B cell (primary cell): Measurements from ENCODE around the gene SASH1. TPM values are rescaled to one million over a fixed set of nuclear protein-coding genes. Genes with fewer than 3 reads are reported as not detected.

Experiments used
- ATAC-seq: fragments of 200-7000 bp; cut with Tn5 transposase; one replicate; pipeline ENCODE4 v1.10.0; 2021; ENCODE audit warnings: low read depth, mild to moderate bottlenecking, moderate number of reproducible peaks, moderate library complexity
- CTCF ChIA-PET: fragments of 350-600 bp; sonication (Branson Sonifier 250); formaldehyde crosslinking; loops from one replicate; lab custom pipeline; 2021; ENCODE audit warnings: antibody characterized with exemption, inconsistent platforms; lab: Charles Lee
- POLR2A ChIA-PET: fragments of 350-600 bp; sonication (Branson Sonifier 250); formaldehyde crosslinking; loops from one replicate; lab custom pipeline; 2021; ENCODE audit warnings: antibody characterized with exemption; lab: Charles Lee
- DNase-seq: peaks from one replicate; pipeline ENCODE4 v3.0.0; 2013
- H2AFZ ChIP-seq: 2 replicates; pipeline ENCODE4 v1.6.1; 2012; ENCODE audit warnings: mild to moderate bottlenecking, low read depth, low read length; ENCODE audit not compliant: insufficient read depth, poor library complexity, severe bottlenecking
- H3K27ac ChIP-seq, 2 donors: 1 replicate in 1 of 2; 2 replicates in 1 of 2; pipeline ENCODE4 v1.5.1; 2012 to 2013; ENCODE audit warnings: low read length in 2 of 2, mild to moderate bottlenecking in 2 of 2, moderate library complexity in 1 of 2
- H3K27me3 ChIP-seq, 4 experiments: fragments of 200-600 bp in 1 of 4; sonication (generic) in 1 of 4; replicated peaks in 1 of 4; 1 replicate in 2 of 4; 2 replicates in 2 of 4; pipeline versions ENCODE4 v1.6.1 to v1.7.0; 2013 to 2016; ENCODE audit warnings: low read length in 3 of 4, mild to moderate bottlenecking in 2 of 4, mixed read lengths in 1 of 4, moderate library complexity in 1 of 4; ENCODE audit not compliant: insufficient read depth in 4 of 4, control insufficient read depth in 3 of 4; ENCODE audit errors: control extremely low read depth in 1 of 4
- H3K36me3 ChIP-seq, 2 experiments: replicated peaks in 1 of 2; 1 replicate in 1 of 2; 2 replicates in 1 of 2; pipeline versions ENCODE4 v1.6.1 to v1.7.1; 2013; ENCODE audit warnings: low read length in 1 of 2; ENCODE audit not compliant: insufficient read depth in 2 of 2, control insufficient read depth in 1 of 2; ENCODE audit errors: control extremely low read depth in 1 of 2, extremely low read depth in 1 of 2
- H3K4me1 ChIP-seq, 2 donors: fragments of 200-600 bp in 1 of 2; sonication (generic) in 1 of 2; 1 replicate in 1 of 2; 2 replicates in 1 of 2; pipeline versions ENCODE4 v1.5.1 to v1.6.1; 2013 to 2017; ENCODE audit warnings: low read length in 2 of 2; ENCODE audit not compliant: control insufficient read depth in 2 of 2, insufficient read depth in 2 of 2
- H3K4me2 ChIP-seq: replicated peaks from 2 replicates; pipeline ENCODE3; 2012; ENCODE audit warnings: mild to moderate bottlenecking, low read depth, low read length; ENCODE audit not compliant: poor library complexity, severe bottlenecking
- H3K4me3 ChIP-seq, 5 experiments: fragments of 200-600 bp in 1 of 5; sonication (generic) in 1 of 5; 1 replicate in 3 of 5; 2 replicates in 2 of 5; pipeline versions ENCODE4 v1.5.1 to v1.7.0; 2011 to 2016; ENCODE audit warnings: low read length in 4 of 5, mild to moderate bottlenecking in 4 of 5, low read depth in 2 of 5, control low read depth in 1 of 5, moderate library complexity in 1 of 5; ENCODE audit not compliant: insufficient read depth in 1 of 5; ENCODE audit errors: control extremely low read depth in 1 of 5, extremely low read depth in 1 of 5
- H3K79me2 ChIP-seq: fragments of 200-600 bp; sonication (generic); one replicate; pipeline ENCODE4 v1.6.0; 2016; ENCODE audit warnings: low read length; ENCODE audit not compliant: control insufficient read depth, insufficient read depth
- H3K9ac ChIP-seq: fragments of 200-600 bp; sonication (generic); 2 replicates; pipeline ENCODE4 v1.6.1; 2017; ENCODE audit warnings: mild to moderate bottlenecking, low read length, moderate library complexity
- H3K9me3 ChIP-seq, 3 donors: one replicate each; pipeline versions ENCODE4 v1.6.1 to v1.7.1; 2013; ENCODE audit warnings: low read length in 2 of 3; ENCODE audit not compliant: control insufficient read depth in 2 of 3, insufficient read depth in 1 of 3; ENCODE audit errors: control extremely low read depth in 1 of 3
- H4K20me1 ChIP-seq: 2 replicates; pipeline ENCODE4 v1.6.0; 2012; ENCODE audit warnings: mild to moderate bottlenecking, low read length; ENCODE audit not compliant: insufficient read depth, control insufficient read depth, poor library complexity, severe bottlenecking
- H3K27ac Mint-ChIP-seq: one replicate; pipeline ENCODE4 v1.8.0; 2021; ENCODE audit warnings: mixed read lengths
- H3K27me3 Mint-ChIP-seq: one replicate; pipeline ENCODE4 v1.8.0; 2021; ENCODE audit warnings: mixed read lengths
- H3K4me1 Mint-ChIP-seq: one replicate; pipeline ENCODE4 v1.8.0; 2021; ENCODE audit warnings: mixed read lengths
- H3K4me3 Mint-ChIP-seq: one replicate; pipeline ENCODE4 v1.8.0; 2021; ENCODE audit warnings: mixed read lengths
- H3K9me3 Mint-ChIP-seq: one replicate; pipeline ENCODE4 v1.8.0; 2022; ENCODE audit warnings: mixed read lengths; ENCODE audit not compliant: insufficient read depth
- EZH2 ChIP-seq: IDR thresholded peaks from 2 replicates; pipeline ENCODE4 v1.6.1; 2012; ENCODE audit warnings: borderline replicate concordance, low read depth, mild to moderate bottlenecking, moderate library complexity, low read length; ENCODE audit not compliant: insufficient read depth, poor library complexity, severe bottlenecking
- WGBS: methylation state at CpG from one replicate; pipeline ENCODE4 v1.1.5; 2013; ENCODE audit warnings: missing lambda C conversion rate; ENCODE audit not compliant: insufficient coverage; 5-methylcytosine and 5-hydroxymethylcytosine counted together
- intact Hi-C: fragments of 100-400 bp; cut with micrococcal nuclease; formaldehyde crosslinking; loops from one replicate; pipeline ENCODE4 v1.10.0; 2022
- polyA plus RNA-seq: library from polyadenylated mRNA; depleted of rRNA; stranded (reverse); fragments of >200 nt; gene quantifications from 2 replicates; pipeline ENCODE4 v1.2.3, GENCODE V29; 2012
- total RNA-seq, 2 donors: library from RNA; stranded (reverse); fragments of 120-200 nt in 1 of 2; gene quantifications; 1 replicate in 1 of 2; 2 replicates in 1 of 2; pipeline versions ENCODE4 v1.2.3 to v1.2.4, GENCODE V29; 2013 to 2022
- TF ChIP-seq, protein P1 (sequence below): fragments of 200-600 bp; IDR thresholded peaks from one replicate; pipeline ENCODE4 v1.8.0; 2022; ENCODE audit warnings: antibody characterized with exemption, mild to moderate bottlenecking

SASH1 gene
- total and polyA plus RNA-seq, 2 donors (not counting 1 experiment from before 2014, with no cell fraction given): 0.01 to 0.07 TPM

DNA sequence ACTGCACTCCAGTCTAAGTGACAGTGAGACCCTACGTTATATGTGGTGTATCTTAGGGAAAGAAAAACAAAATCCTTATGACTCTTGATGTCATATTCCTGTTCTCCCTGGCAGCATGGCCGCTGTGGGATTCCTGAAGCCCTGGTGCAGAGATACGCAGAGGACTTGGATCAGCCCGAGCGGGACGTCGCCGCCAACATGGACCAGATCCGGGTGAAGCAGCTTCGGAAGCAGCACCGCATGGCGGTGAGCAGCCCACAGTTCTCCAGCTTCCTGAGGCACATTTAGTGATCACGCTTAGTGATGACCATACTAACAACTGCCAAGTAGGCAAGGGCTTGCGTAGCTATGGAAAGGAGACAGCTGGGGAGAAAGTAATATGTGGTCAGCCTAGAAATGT, 203.3 kb downstream of the SASH1 start:
- ChIA-PET POLR2A (no interaction called here), CTCF (no interaction called here)

DNA sequence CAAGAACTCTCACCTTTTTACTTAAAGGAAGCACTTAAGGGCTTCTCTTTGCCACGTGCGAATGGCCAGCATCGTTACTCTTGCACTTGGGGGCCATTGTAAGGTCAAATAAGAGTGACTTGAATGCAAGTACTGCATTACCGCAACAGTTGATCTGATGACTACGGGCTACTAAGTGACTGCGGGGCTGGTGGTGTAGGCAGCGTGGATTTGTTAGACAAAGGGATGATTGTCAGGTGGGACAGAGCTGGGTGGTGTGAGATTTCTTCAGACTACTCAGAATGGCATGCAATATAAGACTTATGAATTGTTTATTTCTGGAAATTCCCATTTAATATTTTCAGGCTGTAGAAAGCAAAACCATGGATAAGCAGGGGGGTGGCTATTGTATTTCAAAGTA, 204.5 kb downstream of the SASH1 start:
- Histone ChIP-seq H3K27ac (no peak overlapping the region), H3K4me2 (no peak overlapping the region), H3K9me3 (no peaks in the 10 kb centered on the region), H3K27me3 (peaks cover 0 to 4% (median 0%) of the 10 kb centered on the region in 4 experiments), H3K36me3 (no peaks in the 10 kb centered on the region), H3K4me3 (no peak overlapping the region), H3K4me1 (no peaks in the 10 kb centered on the region), H3K9ac (no peak overlapping the region), H4K20me1 (no peaks in the 10 kb centered on the region), H2AFZ (no peak overlapping the region), H3K79me2 (no peaks in the 10 kb centered on the region)
- Mint-ChIP-seq H3K27ac (no peak overlapping the region), H3K9me3 (no peaks in the 10 kb centered on the region), H3K27me3 (no peaks in the 10 kb centered on the region), H3K4me1 (no peaks in the 10 kb centered on the region), H3K4me3 (no peak overlapping the region)
- 90% methylated on average over 5 of the region's 7 CpGs for WGBS
- ChIA-PET POLR2A (no interaction called here), CTCF (no interaction called here)
- intact Hi-C loops: no loop called here
- DNase-seq (no peak), ATAC-seq (no peak)
- no peak for TF ChIP-seq EZH2
- TF ChIP-seq, protein P1, sequence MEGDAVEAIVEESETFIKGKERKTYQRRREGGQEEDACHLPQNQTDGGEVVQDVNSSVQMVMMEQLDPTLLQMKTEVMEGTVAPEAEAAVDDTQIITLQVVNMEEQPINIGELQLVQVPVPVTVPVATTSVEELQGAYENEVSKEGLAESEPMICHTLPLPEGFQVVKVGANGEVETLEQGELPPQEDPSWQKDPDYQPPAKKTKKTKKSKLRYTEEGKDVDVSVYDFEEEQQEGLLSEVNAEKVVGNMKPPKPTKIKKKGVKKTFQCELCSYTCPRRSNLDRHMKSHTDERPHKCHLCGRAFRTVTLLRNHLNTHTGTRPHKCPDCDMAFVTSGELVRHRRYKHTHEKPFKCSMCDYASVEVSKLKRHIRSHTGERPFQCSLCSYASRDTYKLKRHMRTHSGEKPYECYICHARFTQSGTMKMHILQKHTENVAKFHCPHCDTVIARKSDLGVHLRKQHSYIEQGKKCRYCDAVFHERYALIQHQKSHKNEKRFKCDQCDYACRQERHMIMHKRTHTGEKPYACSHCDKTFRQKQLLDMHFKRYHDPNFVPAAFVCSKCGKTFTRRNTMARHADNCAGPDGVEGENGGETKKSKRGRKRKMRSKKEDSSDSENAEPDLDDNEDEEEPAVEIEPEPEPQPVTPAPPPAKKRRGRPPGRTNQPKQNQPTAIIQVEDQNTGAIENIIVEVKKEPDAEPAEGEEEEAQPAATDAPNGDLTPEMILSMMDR: no peak

More for the DNA sequence above, 203.3 kb downstream of the SASH1 start:
- Histone ChIP-seq H4K20me1 (no peaks in the 10 kb centered on the region), H3K9ac (no peak overlapping the region), H2AFZ (no peak overlapping the region), H3K4me3 (no peak overlapping the region), H3K4me1 (no peaks in the 10 kb centered on the region), H3K4me2 (no peak overlapping the region), H3K36me3 (no peaks in the 10 kb centered on the region), H3K27ac (no peak overlapping the region), H3K79me2 (no peaks in the 10 kb centered on the region), H3K9me3 (no peaks in the 10 kb centered on the region), H3K27me3 (peaks cover 0 to 4% (median 0%) of the 10 kb centered on the region in 4 experiments)
- no peak overlapping the region for H3K4me3 Mint-ChIP-seq
- intact Hi-C loops: no loop called here
- 97% methylated on average over 11 of the region's 14 CpGs for WGBS
- no peaks in the 10 kb centered on the region for H3K9me3 Mint-ChIP-seq
- no peaks in the 10 kb centered on the region for H3K27me3 Mint-ChIP-seq
- H3K27ac Mint-ChIP-seq: no peak overlapping the region
- ATAC-seq (no peak), DNase-seq (no peak)
- TF ChIP-seq, protein P1: no peak
- no peak for TF ChIP-seq EZH2
- no peaks in the 10 kb centered on the region for H3K4me1 Mint-ChIP-seq
